Measurements from ENCODE around the gene ADGRD1.
"Not testable (repeated sequence)": the region's sequence is repeated elsewhere in the genome, so short reads cannot be mapped to it uniquely, and the experiment has no call there.

The ADGRD1 gene

GRCh38 chr12:131106349-131106941 is 152.7 kb downstream of the ADGRD1 start:
- no peak for DNase-seq

DNA sequence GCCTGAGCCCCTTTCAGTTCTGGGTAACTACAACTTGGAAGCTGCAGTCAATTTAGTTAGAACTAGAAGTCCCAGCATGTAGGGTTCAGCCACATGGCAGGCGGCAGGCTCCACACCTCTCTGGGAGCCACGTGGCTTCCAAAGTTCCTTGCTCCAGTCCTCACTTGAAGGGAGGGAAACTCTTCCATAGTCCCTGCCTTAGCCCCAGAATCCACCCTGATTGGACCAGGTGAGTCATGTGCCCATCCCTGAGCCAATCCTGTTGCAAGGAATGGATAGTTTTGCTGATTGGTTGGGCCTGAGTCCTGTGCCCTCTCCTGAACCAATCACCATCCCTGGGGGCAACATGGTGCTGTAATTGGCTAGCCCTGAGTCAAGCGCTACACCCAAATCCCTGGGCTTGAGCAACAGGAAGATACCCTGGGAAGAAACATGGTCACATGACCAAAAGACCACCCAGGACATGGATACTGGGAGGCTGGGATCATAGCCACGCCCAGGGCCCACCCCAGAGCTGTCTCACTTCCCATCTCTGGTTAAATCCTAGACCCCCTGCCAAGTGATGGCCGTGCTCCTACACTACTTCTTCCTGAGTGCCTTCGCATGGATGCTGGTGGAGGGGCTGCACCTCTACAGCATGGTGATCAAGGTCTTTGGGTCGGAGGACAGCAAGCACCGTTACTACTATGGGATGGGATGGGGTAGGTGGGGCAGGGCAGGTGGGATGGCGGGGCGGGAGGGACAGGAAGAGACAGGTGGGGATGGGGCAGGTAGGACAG is 154.7 kb downstream of the ADGRD1 start:
- DNase-seq, result no peak

- no peak for DNase-seq
Measured at GRCh38 chr12:131111446-131111845, 157.7 kb downstream of the ADGRD1 start.

DNA sequence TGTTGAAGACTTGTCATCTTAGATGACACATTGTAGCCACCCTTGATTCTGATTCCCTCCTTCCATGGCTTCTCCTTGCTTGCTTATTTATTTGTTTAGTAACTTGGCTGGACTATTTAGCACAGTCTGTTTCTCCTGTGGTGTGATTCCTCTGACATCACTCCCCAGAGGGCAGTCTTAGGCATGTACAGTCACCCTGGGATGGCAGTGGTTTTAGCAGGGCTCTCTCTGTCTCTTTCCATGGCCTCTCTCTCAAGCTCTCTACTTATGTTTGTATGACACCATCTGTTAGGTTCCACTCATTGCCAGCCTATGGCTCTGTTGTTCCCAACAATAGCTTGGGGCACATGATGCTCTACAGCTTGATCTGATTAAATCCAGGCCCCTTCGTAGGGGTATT is 158.3 kb downstream of the ADGRD1 start:
- no peak for DNase-seq

GRCh38 chr12:131112700-131113290 is 159.1 kb downstream of the ADGRD1 start:
- DNase-seq, result no peak

DNA sequence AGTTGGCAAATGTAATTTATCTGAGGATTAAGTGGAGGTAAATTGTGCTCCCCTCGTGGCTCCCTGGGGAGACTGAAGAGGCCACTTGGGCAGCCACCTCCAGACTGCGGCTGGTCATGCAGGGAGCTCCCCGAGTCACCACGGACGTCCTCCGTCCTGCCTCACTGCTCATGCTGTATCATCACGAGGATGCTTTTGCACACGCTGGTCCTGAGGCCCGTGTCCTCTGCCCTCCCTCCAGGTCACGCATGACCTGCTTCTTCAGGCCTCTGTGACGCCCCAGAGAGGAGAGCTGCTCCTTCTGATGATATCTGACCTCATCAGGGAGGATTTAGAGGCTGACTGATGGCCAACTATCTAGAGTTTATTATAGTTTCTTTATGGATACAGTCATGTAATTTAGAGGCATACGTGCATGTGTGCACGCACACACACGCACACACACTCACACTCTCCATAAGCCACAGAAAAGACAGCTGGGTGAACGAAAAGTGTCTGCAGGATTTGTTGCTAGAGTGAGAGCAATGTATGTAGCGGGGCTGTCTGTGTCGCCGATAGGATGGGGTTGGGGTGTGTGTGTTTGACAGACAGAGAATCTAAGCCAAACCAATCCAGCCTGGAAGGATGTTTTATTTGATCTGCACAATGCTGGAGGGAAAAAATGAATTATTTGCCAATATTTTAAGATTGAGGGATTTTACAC is 160.0 kb downstream of the ADGRD1 start:
- DNase-seq, result no peak

DNA sequence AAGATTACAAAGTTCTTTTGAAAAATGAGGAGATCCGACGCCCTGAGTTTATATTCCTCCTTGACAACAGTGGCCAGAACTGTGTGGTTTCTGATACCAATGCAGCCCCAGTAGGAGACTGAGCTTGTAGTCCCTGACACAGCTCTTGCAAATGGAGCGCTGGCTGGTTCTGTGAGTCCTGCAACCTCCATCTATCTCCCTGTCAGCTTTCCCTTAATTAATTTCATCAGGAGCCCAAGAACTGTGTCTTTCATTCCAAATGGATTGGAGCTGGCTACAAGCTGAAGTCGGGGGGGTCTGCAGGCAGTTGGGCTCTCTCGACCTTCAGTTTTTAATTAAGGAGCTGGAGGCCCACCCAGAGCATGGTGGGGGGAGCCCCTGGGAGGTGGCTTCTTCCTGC is 160.6 kb downstream of the ADGRD1 start:
- no peak for DNase-seq

GRCh38 chr12:131114942-131115584 is 161.4 kb downstream of the ADGRD1 start:
- no peak for DNase-seq

DNA sequence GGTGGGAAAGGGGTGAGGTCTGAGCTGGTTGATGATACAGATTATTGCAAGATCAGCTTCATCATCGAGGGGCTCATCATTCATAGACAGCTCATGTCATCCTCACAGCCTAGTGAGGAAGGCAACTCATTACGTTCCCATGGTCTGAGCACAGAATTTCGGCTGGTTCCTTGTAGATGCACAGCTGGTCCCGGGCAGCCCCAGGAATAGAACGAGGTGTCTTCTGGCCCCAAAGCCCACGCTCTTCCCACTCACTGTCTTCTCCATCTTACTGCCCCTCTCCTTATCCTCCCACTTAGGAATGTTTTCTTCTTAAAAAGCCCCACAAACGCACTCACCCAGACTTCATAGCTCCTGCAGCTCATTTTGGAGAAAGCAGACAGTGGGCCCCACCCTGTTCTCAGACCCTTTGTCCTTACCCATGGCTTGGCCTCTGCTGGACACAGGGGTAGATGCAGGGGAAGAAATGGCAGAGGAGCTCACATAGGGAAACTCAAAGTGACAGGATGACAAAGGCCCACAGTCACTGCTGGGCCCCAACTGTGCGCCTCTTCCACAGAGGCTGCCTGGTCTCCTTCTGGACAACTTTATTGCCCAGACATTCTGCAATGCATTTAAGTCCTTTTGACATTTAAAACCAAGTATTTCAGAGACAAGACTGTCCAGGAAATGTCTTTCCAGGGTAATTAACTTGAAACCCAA is 162.2 kb downstream of the ADGRD1 start:
- no peak for DNase-seq

GRCh38 chr12:131116468-131117117 is 162.9 kb downstream of the ADGRD1 start:
- no peak for DNase-seq

GRCh38 chr12:131117438-131118245 is 163.9 kb downstream of the ADGRD1 start:
- no peak for DNase-seq

DNA sequence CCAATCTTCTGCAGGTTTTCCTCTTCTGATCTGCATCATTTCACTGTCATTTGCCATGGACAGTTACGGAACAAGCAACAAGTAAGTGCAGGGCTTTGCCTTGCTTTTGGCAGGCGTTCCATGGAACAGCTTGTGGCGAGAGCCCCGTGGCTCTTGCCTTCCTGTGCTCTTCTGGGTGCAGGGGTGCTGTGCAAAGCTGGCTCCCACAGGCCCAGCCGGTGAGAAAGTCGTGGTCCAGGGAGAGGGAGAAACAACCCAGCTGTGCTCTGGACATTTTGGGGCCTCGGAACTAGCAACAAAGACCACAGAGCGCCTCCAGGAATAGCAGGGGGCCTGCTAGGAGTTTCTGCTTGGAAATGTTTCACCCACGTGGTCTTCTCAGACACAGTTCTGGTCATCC is 164.7 kb downstream of the ADGRD1 start:
- no peak for DNase-seq

GRCh38 chr12:131119345-131119744 is 165.6 kb downstream of the ADGRD1 start:
- not testable (repeated sequence) for DNase-seq

- DNase-seq, result no peak
Measured at GRCh38 chr12:131119936-131120335, 166.2 kb downstream of the ADGRD1 start.

DNA sequence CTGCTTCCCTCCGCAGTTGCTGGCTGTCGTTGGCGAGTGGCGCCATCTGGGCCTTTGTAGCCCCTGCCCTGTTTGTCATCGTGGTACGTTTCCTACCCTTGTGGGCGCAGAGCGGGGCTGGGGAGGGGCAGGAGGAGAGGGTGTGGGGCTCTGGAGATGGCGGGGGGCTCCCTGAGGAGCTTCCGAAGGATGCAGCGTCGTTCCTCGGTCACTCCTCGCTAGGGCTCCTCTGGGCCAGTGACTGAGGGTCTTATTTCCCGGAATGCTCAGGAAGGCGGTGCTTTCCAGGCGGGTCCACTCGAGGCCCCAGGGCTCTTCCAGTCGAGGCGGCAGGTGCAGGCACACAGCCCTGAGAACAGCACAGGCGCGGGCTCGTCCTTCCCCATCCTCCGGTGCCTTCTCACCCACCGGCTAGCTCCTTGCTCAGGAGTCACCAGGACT is 167.1 kb downstream of the ADGRD1 start:
- no peak for DNase-seq

DNA sequence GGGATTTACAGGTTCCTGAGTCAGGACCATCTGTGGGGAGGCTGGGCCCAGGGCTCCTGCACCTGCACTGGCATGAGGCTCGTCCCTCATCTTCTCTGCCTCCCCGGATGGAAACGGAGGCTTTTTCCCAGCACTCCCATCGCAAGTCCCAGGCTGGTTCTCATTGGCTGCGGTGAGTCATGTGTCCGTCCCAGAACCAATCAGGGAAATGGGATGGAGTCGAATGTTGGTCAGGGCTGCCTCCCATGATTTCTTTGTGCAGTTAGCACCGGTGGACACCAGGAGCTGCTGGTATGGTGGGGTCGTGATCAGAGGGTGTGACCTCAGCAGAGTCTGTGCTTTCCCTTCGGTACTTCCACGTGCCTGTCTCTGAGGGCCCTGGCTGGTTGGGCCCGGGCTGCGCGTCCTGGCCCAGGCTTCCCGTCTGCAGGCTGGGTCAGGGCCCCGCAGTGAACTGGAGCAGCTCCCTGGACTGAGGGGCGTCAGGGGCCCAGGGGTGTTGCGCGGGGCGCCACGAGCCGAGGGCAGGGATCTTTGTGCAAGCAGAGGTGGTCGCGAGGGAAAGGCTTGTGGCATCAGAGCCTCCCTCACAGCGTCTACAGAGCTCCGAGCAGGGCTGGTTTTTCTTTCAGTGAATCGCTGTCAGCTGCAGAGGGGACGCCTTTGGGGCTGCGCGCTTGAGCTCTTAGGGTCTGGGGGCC is 168.1 kb downstream of the ADGRD1 start:
- no peak for DNase-seq

- no peak for DNase-seq
Measured at GRCh38 chr12:131122631-131123030, 168.9 kb downstream of the ADGRD1 start.

DNA sequence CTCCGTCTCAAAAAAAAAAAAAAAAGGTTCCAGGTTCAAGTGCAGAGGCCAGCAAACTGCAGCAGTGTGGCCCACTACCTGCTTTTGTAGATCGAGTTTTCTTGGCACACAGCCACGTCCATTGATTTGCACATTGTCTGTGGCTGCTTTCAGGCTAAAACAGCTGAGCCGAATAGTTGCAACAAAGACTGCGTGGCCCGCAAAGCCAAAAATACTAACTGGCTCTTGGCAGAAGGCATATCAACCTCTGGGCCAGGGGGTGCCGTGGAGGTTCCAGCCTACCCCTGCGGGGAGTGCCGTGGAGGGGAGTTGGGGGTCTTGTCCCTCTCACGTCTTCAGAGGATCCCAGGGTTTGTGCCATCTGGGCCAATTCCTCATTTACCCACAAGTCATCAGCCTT is 170.1 kb downstream of the ADGRD1 start:
- DNase-seq, result no peak

DNA sequence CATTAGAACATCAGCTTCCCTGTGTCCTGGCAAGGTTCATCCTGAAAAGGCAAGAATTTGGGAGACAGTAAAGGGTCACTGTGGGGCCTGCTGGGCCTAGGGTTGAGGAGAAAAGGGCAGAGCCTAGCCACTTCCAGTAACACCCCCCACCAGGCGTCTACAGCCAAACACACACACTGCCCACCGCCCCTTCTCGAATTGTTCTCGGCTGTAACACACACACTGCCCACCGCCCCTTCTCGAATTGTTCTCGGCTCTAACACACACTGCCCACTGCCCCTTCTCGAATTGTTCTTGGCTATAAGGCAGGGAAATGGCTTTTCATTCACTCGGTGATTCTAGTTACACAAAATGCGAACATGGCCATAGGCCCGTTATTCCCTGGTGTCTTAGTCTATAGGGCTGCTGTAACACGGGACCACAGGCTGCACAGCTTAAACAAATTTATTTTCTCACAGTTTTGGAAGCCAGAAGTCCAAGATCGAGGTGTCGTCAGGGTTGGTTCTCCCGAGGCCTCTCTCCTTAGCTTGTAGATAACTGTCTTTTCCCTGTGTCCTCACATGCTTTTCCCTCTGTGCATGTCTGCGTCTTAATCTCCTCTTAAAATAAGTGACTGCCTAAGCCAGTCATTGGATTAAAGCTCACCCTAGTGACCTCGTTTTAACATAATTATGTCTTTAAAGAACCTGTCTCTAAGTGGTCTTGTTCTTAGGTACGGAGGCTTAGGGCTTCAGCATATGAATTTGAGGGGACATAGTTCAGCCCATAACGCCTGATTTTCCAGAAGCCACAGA is 171.0 kb downstream of the ADGRD1 start:
- no peak for DNase-seq
